Stomach (tissue), 4 donors: ENCODE results near the gene MAF.

Experiments
- EP300 ChIP-seq: sonication (generic); formaldehyde crosslinking; IDR thresholded peaks from one replicate; pipeline ENCODE4 v1.6.1; 2017; ENCODE audit warnings: antibody characterized with exemption
- POLR2A ChIP-seq, 4 donors: fragments of 450-650 bp; IDR thresholded peaks; one replicate each; pipeline ENCODE4 v1.6.1; 2016; ENCODE audit warnings: antibody characterized with exemption in 4 of 4, control low read depth in 2 of 4, mild to moderate bottlenecking in 1 of 4, moderate library complexity in 1 of 4
- POLR2AphosphoS5 ChIP-seq, 3 donors: sonication (generic); formaldehyde crosslinking; IDR thresholded peaks; one replicate each; pipeline ENCODE4 v1.6.1; 2016; ENCODE audit warnings: antibody characterized with exemption in 3 of 3
- TF ChIP-seq, protein P1 (sequence below), 7 experiments: fragments of 450-650 bp in 4 of 7; fragments of 200-600 bp in 3 of 7; sonication (generic) in 3 of 7; IDR thresholded peaks; one replicate each; pipeline ENCODE4 v1.5.1; 2016 to 2019; ENCODE audit warnings: antibody characterized with exemption in 7 of 7, control low read depth in 2 of 7, mild to moderate bottlenecking in 1 of 7

DNA sequence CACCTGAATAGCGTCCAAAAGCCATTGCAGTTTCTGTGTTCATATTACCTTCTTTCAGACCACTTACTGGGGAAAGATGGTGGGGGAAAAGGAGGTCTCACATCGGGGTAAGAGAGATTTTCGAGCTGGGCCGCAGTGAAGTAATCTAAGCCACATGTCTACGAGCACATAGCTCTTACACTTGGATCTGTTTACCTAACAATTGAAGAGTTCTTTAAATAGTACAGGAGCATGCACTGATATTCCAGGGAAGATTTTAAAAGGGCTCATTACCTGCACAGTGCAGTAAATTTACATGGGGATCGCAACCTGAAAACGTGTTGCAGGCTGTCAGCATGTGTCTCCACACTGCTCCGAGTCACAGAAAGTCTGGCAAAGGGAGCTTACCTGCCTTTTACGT lies 12.6 kb downstream of the MAF start:
- TF ChIP-seq, protein P1, sequence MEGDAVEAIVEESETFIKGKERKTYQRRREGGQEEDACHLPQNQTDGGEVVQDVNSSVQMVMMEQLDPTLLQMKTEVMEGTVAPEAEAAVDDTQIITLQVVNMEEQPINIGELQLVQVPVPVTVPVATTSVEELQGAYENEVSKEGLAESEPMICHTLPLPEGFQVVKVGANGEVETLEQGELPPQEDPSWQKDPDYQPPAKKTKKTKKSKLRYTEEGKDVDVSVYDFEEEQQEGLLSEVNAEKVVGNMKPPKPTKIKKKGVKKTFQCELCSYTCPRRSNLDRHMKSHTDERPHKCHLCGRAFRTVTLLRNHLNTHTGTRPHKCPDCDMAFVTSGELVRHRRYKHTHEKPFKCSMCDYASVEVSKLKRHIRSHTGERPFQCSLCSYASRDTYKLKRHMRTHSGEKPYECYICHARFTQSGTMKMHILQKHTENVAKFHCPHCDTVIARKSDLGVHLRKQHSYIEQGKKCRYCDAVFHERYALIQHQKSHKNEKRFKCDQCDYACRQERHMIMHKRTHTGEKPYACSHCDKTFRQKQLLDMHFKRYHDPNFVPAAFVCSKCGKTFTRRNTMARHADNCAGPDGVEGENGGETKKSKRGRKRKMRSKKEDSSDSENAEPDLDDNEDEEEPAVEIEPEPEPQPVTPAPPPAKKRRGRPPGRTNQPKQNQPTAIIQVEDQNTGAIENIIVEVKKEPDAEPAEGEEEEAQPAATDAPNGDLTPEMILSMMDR (IDR thresholded peaks at IDR 0.05): no peak
- no peak for TF ChIP-seq EP300
- no peak for TF ChIP-seq POLR2A (IDR thresholded peaks at IDR 0.05)
- no peak for TF ChIP-seq POLR2AphosphoS5 (IDR thresholded peaks at IDR 0.05)
